Measurements from ENCODE around the gene PLA2G2F.

The PLA2G2F gene

DNA sequence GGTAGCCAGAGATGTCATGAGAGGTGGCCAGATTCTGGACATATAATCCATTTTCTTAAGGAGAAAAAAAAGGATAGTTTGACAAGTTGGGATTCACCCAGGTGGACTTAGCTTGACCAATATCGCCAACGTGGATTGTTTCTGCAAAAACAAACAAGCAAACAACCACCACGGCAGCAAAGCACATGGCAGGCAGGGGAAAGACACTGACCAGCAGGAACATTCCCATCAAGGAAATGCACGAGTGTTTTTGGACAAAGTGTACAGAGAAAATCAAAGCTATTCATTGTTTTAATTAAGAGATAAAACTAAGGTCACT lies 56.3 kb downstream of the PLA2G2F start:
- Histone ChIP-seq H3K9me3 (ENCODE audit: control insufficient read depth, insufficient read depth, low read depth, low read length) (no peaks in the 10 kb centered on the region), H3K4me1 (ENCODE audit: control insufficient read depth, insufficient read depth, low read length) (no peaks in the 10 kb centered on the region), H3K36me3 (ENCODE audit: control insufficient read depth in 2 of 2, insufficient read depth in 1 of 2, low read length in 2 of 2) (no peaks in the 10 kb centered on the region), H3K4me3 (ENCODE audit: low read depth, low read length) (no peak overlapping the region), H3K27ac (ENCODE audit: extremely low read depth, low read depth, low read length) (no peak overlapping the region)
- CTCF ChIA-PET = interaction anchor here (0.6 to 3.8 kb wide), 39 partner anchors 8 to 565 kb away, joined by 3 to 37 read pairs (median 4); no protein-coding TSS in a partner anchor
- POLR2A ChIA-PET = no interaction called here
- no peak for TF ChIP-seq SALL2 (tag by site-specific recombination; IDR thresholded peaks at IDR 0.05; ENCODE audit: borderline replicate concordance)
- no peak for TF ChIP-seq ZNF654 (tag by site-specific recombination; IDR thresholded peaks at IDR 0.05; ENCODE audit: low read depth)
- no peak for TF ChIP-seq ZNF677 (tag by site-specific recombination; IDR thresholded peaks at IDR 0.05)
- no peak for TF ChIP-seq ZNF324 (tag by site-specific recombination; IDR thresholded peaks at IDR 0.05)
- TF ChIP-seq SP3 (tag by site-specific recombination; IDR thresholded peaks at IDR 0.05) = no peak
- no peak for TF ChIP-seq ZBTB1 (tag by site-specific recombination; IDR thresholded peaks at IDR 0.05)
- TF ChIP-seq ZNF37A (tag by site-specific recombination; IDR thresholded peaks at IDR 0.05) = no peak
- no peak for TF ChIP-seq ZBTB20 (tag by site-specific recombination; IDR thresholded peaks at IDR 0.05)
- TF ChIP-seq, protein P1, sequence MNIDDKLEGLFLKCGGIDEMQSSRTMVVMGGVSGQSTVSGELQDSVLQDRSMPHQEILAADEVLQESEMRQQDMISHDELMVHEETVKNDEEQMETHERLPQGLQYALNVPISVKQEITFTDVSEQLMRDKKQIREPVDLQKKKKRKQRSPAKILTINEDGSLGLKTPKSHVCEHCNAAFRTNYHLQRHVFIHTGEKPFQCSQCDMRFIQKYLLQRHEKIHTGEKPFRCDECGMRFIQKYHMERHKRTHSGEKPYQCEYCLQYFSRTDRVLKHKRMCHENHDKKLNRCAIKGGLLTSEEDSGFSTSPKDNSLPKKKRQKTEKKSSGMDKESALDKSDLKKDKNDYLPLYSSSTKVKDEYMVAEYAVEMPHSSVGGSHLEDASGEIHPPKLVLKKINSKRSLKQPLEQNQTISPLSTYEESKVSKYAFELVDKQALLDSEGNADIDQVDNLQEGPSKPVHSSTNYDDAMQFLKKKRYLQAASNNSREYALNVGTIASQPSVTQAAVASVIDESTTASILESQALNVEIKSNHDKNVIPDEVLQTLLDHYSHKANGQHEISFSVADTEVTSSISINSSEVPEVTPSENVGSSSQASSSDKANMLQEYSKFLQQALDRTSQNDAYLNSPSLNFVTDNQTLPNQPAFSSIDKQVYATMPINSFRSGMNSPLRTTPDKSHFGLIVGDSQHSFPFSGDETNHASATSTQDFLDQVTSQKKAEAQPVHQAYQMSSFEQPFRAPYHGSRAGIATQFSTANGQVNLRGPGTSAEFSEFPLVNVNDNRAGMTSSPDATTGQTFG (tag by site-specific recombination; IDR thresholded peaks at IDR 0.05; ENCODE audit: borderline replicate concordance) = no peak
- TF ChIP-seq, protein P2, sequence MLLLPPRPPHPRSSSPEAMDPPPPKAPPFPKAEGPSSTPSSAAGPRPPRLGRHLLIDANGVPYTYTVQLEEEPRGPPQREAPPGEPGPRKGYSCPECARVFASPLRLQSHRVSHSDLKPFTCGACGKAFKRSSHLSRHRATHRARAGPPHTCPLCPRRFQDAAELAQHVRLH (tag by site-specific recombination; IDR thresholded peaks at IDR 0.05) = no peak
- no peak for TF ChIP-seq GFI1B (tag by site-specific recombination; IDR thresholded peaks at IDR 0.05)
- TF ChIP-seq, protein P3, sequence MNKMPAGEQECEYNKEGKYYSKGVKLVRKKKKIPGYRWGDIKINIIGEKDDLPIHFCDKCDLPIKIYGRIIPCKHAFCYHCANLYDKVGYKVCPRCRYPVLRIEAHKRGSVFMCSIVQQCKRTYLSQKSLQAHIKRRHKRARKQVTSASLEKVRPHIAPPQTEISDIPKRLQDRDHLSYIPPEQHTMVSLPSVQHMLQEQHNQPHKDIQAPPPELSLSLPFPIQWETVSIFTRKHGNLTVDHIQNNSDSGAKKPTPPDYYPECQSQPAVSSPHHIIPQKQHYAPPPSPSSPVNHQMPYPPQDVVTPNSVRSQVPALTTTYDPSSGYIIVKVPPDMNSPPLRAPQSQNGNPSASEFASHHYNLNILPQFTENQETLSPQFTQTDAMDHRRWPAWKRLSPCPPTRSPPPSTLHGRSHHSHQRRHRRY (tag by site-specific recombination; IDR thresholded peaks at IDR 0.05) = no peak
- TF ChIP-seq, protein P4, sequence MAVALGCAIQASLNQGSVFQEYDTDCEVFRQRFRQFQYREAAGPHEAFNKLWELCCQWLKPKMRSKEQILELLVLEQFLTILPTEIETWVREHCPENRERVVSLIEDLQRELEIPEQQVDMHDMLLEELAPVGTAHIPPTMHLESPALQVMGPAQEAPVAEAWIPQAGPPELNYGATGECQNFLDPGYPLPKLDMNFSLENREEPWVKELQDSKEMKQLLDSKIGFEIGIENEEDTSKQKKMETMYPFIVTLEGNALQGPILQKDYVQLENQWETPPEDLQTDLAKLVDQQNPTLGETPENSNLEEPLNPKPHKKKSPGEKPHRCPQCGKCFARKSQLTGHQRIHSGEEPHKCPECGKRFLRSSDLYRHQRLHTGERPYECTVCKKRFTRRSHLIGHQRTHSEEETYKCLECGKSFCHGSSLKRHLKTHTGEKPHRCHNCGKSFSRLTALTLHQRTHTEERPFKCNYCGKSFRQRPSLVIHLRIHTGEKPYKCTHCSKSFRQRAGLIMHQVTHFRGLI (tag by site-specific recombination; IDR thresholded peaks at IDR 0.05) = no peak
- no peak for TF ChIP-seq ZNF701 (tag by site-specific recombination; IDR thresholded peaks at IDR 0.05)
- TF ChIP-seq, protein P5, sequence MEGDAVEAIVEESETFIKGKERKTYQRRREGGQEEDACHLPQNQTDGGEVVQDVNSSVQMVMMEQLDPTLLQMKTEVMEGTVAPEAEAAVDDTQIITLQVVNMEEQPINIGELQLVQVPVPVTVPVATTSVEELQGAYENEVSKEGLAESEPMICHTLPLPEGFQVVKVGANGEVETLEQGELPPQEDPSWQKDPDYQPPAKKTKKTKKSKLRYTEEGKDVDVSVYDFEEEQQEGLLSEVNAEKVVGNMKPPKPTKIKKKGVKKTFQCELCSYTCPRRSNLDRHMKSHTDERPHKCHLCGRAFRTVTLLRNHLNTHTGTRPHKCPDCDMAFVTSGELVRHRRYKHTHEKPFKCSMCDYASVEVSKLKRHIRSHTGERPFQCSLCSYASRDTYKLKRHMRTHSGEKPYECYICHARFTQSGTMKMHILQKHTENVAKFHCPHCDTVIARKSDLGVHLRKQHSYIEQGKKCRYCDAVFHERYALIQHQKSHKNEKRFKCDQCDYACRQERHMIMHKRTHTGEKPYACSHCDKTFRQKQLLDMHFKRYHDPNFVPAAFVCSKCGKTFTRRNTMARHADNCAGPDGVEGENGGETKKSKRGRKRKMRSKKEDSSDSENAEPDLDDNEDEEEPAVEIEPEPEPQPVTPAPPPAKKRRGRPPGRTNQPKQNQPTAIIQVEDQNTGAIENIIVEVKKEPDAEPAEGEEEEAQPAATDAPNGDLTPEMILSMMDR (tag by site-specific recombination; IDR thresholded peaks at IDR 0.05) = no peak
- TF ChIP-seq, protein P6, sequence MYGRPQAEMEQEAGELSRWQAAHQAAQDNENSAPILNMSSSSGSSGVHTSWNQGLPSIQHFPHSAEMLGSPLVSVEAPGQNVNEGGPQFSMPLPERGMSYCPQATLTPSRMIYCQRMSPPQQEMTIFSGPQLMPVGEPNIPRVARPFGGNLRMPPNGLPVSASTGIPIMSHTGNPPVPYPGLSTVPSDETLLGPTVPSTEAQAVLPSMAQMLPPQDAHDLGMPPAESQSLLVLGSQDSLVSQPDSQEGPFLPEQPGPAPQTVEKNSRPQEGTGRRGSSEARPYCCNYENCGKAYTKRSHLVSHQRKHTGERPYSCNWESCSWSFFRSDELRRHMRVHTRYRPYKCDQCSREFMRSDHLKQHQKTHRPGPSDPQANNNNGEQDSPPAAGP (tag by site-specific recombination; IDR thresholded peaks at IDR 0.05) = no peak
- no peak for TF ChIP-seq ZNF157 (tag by site-specific recombination; IDR thresholded peaks at IDR 0.05)

DNA sequence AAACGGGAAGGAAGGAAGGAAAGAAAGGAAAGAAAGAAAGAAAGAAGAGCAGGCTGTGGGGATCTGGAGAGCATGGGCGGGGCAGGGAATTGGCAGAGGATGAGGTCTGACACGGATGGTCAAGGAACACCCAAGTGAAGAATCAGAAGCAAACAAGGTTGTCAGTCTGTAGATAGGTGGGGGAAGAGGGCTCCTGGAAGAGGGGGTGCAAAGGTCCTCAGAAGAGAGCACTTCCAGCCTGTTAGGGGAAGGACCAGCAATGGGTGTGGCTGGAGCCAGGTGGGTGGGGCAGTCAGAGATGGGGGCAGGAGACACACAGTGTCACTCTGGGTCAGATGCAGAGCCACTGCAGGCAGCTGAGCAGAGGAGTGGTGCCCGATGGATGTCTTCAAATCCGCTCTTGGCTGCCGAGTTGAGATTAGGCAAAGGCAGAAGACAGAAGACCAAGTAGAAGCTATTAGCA lies 58.2 kb downstream of the PLA2G2F start:
- Histone ChIP-seq H3K4me3 (ENCODE audit: low read depth, low read length) (no peak overlapping the region), H3K27ac (ENCODE audit: extremely low read depth, low read depth, low read length) (no peak overlapping the region), H3K36me3 (ENCODE audit: control insufficient read depth in 2 of 2, insufficient read depth in 1 of 2, low read length in 2 of 2) (no peaks in the 10 kb centered on the region), H3K9me3 (ENCODE audit: control insufficient read depth, insufficient read depth, low read depth, low read length) (no peaks in the 10 kb centered on the region), H3K4me1 (ENCODE audit: control insufficient read depth, insufficient read depth, low read length) (no peaks in the 10 kb centered on the region)
- POLR2A ChIA-PET = no interaction called here
- CTCF ChIA-PET = interaction anchor here (0.6 to 0.7 kb wide), 2 partner anchors 16 to 297 kb away, joined by 3 read pairs; no protein-coding TSS in a partner anchor
- no peak for TF ChIP-seq ZNF529 (tag by site-specific recombination; IDR thresholded peaks at IDR 0.05; ENCODE audit: insufficient replicate concordance)
- peak; percentile 69 for TF ChIP-seq KLF1 (tag by site-specific recombination; IDR thresholded peaks at IDR 0.05)
- no peak for TF ChIP-seq ZNF175 (tag by site-specific recombination; IDR thresholded peaks at IDR 0.05)
- TF ChIP-seq ZNF600 (tag by site-specific recombination; IDR thresholded peaks at IDR 0.05) = no peak
- TF ChIP-seq ZNF366 (tag by site-specific recombination; conservative IDR thresholded peaks at IDR 0.05) = peak; percentile 44; the same call in 1 of the 2 replicates
- no peak for TF ChIP-seq ZNF121 (tag by site-specific recombination; IDR thresholded peaks at IDR 0.05)
- 0 out of 2 replicates have a peak, but pooled peaks have one; percentile 20 for TF ChIP-seq ZNF362 (tag by site-specific recombination; IDR thresholded peaks at IDR 0.05)

All from HEK293 (cell line).